Activated T-cell treated with anti-CD3 and anti-CD28 coated beads, Interleukin-2, amount 50 U/mL, for 24 hours (primary cell): ENCODE results near the gene BTBD9.

Experiments
- DNase-seq: peaks from one replicate; pipeline ENCODE4 v3.0.0-alpha.2; 2020
- H3K27ac Mint-ChIP-seq: 2 replicates; pipeline ENCODE4 v1.8.0; 2020; ENCODE audit warnings: mild to moderate bottlenecking, mixed read lengths
- H3K27me3 Mint-ChIP-seq: 2 replicates; pipeline ENCODE4 v1.8.0; 2020; ENCODE audit warnings: mixed read lengths
- H3K36me3 Mint-ChIP-seq: 2 replicates; pipeline ENCODE4 v1.8.0; 2020; ENCODE audit warnings: low read depth, mixed read lengths
- H3K4me1 Mint-ChIP-seq: 2 replicates; pipeline ENCODE4 v1.8.0; 2020; ENCODE audit warnings: low read depth, mixed read lengths
- H3K4me3 Mint-ChIP-seq: 2 replicates; pipeline ENCODE4 v1.8.0; 2020; ENCODE audit warnings: mild to moderate bottlenecking, moderate library complexity, mixed read lengths
- H3K9me3 Mint-ChIP-seq: 2 replicates; pipeline ENCODE4 v1.8.0; 2020; ENCODE audit warnings: mixed read lengths

The BTBD9 gene

GRCh38 chr6:38459291-38459690 lies 180.4 kb downstream of the BTBD9 start:
- DNase-seq, result no peak
- H3K27me3 Mint-ChIP-seq, result no peaks in the 10 kb centered on the region
- H3K36me3 Mint-ChIP-seq, result peaks cover 8% of the 10 kb centered on the region
- no peak overlapping the region for H3K27ac Mint-ChIP-seq
- H3K9me3 Mint-ChIP-seq, result peaks cover 4% of the 10 kb centered on the region
- no peak overlapping the region for H3K4me3 Mint-ChIP-seq
- peaks cover 2% of the 10 kb centered on the region for H3K4me1 Mint-ChIP-seq

GRCh38 chr6:38453861-38454260 lies 185.9 kb downstream of the BTBD9 start:
- Mint-ChIP-seq H3K4me3 (no peak overlapping the region), H3K27me3 (no peaks in the 10 kb centered on the region), H3K27ac (no peak overlapping the region), H3K36me3 (peaks cover 5% of the 10 kb centered on the region), H3K4me1 (no peaks in the 10 kb centered on the region), H3K9me3 (no peaks in the 10 kb centered on the region)
- DNase-seq, result no peak

- Mint-ChIP-seq H3K4me3 (no peak overlapping the region), H3K27ac (no peak overlapping the region), H3K27me3 (no peaks in the 10 kb centered on the region), H3K9me3 (no peaks in the 10 kb centered on the region), H3K36me3 (peaks cover 5% of the 10 kb centered on the region), H3K4me1 (no peaks in the 10 kb centered on the region)
- no peak for DNase-seq
These were observed 186.7 kb downstream of the BTBD9 start for GRCh38 chr6:38452816-38453660.

GRCh38 chr6:38450717-38451116 lies 189.0 kb downstream of the BTBD9 start:
- no peak for DNase-seq
- H3K4me3 Mint-ChIP-seq, result no peak overlapping the region
- H3K4me1 Mint-ChIP-seq, result peaks cover 2% of the 10 kb centered on the region

GRCh38 chr6:38445925-38446324 lies 193.8 kb downstream of the BTBD9 start:
- H3K36me3 Mint-ChIP-seq, result peaks cover 5% of the 10 kb centered on the region
- DNase-seq, result no peak
- H3K9me3 Mint-ChIP-seq, result no peaks in the 10 kb centered on the region
- no peak overlapping the region for H3K4me3 Mint-ChIP-seq
- H3K4me1 Mint-ChIP-seq, result peaks cover 16% of the 10 kb centered on the region
- no peak overlapping the region for H3K27ac Mint-ChIP-seq
- no peaks in the 10 kb centered on the region for H3K27me3 Mint-ChIP-seq

More at GRCh38 chr6:38450717-38451116, 189.0 kb downstream of the BTBD9 start:
- Mint-ChIP-seq H3K9me3 (no peaks in the 10 kb centered on the region), H3K27ac (no peak overlapping the region), H3K36me3 (peaks cover 5% of the 10 kb centered on the region), H3K27me3 (no peaks in the 10 kb centered on the region)

GRCh38 chr6:38445336-38445735 lies 194.4 kb downstream of the BTBD9 start:
- no peaks in the 10 kb centered on the region for H3K9me3 Mint-ChIP-seq
- no peak for DNase-seq
- no peak overlapping the region for H3K4me3 Mint-ChIP-seq
- H3K4me1 Mint-ChIP-seq, result peaks cover 16% of the 10 kb centered on the region
- H3K27ac Mint-ChIP-seq, result no peak overlapping the region
- H3K36me3 Mint-ChIP-seq, result peaks cover 5% of the 10 kb centered on the region
- H3K27me3 Mint-ChIP-seq, result no peaks in the 10 kb centered on the region

GRCh38 chr6:38443352-38444144 lies 196.2 kb downstream of the BTBD9 start:
- no peaks in the 10 kb centered on the region for H3K36me3 Mint-ChIP-seq
- H3K27me3 Mint-ChIP-seq, result no peaks in the 10 kb centered on the region
- no peaks in the 10 kb centered on the region for H3K9me3 Mint-ChIP-seq
- no peak overlapping the region for H3K27ac Mint-ChIP-seq
- no peak for DNase-seq
- peaks cover 16% of the 10 kb centered on the region for H3K4me1 Mint-ChIP-seq
- no peak overlapping the region for H3K4me3 Mint-ChIP-seq

GRCh38 chr6:38438097-38438496 lies 201.6 kb downstream of the BTBD9 start:
- H3K36me3 Mint-ChIP-seq, result peaks cover 4% of the 10 kb centered on the region

GRCh38 chr6:38436726-38437465 lies 202.8 kb downstream of the BTBD9 start:
- peaks cover 7% of the 10 kb centered on the region for H3K36me3 Mint-ChIP-seq
- no peak overlapping the region for H3K4me3 Mint-ChIP-seq
- no peaks in the 10 kb centered on the region for H3K27me3 Mint-ChIP-seq
- H3K4me1 Mint-ChIP-seq, result peaks cover 24% of the 10 kb centered on the region
- H3K9me3 Mint-ChIP-seq, result peaks cover 6% of the 10 kb centered on the region
- no peak overlapping the region for H3K27ac Mint-ChIP-seq
- DNase-seq, result no peak

More at GRCh38 chr6:38438097-38438496, 201.6 kb downstream of the BTBD9 start:
- H3K27me3 Mint-ChIP-seq, result no peaks in the 10 kb centered on the region
- H3K9me3 Mint-ChIP-seq, result peaks cover 2% of the 10 kb centered on the region
- H3K4me3 Mint-ChIP-seq, result no peak overlapping the region
- peaks cover 16% of the 10 kb centered on the region for H3K4me1 Mint-ChIP-seq
- no peak overlapping the region for H3K27ac Mint-ChIP-seq
- no peak for DNase-seq

- no peak for DNase-seq
- Mint-ChIP-seq H3K36me3 (peaks cover 7% of the 10 kb centered on the region), H3K27ac (no peak overlapping the region), H3K4me1 (peaks cover 24% of the 10 kb centered on the region), H3K4me3 (no peak overlapping the region), H3K9me3 (peaks cover 6% of the 10 kb centered on the region), H3K27me3 (no peaks in the 10 kb centered on the region)
These were observed 204.4 kb downstream of the BTBD9 start for GRCh38 chr6:38435330-38435729.

- no peak for DNase-seq
- Mint-ChIP-seq H3K4me1 (peaks cover 24% of the 10 kb centered on the region), H3K36me3 (peaks cover 7% of the 10 kb centered on the region), H3K27ac (no peak overlapping the region), H3K4me3 (no peak overlapping the region), H3K9me3 (peaks cover 6% of the 10 kb centered on the region), H3K27me3 (no peaks in the 10 kb centered on the region)
These were observed 205.7 kb downstream of the BTBD9 start for GRCh38 chr6:38434051-38434450.

GRCh38 chr6:38432479-38432878 lies 207.2 kb downstream of the BTBD9 start:
- DNase-seq, result no peak
- Mint-ChIP-seq H3K27ac (no peak overlapping the region), H3K9me3 (peaks cover 6% of the 10 kb centered on the region), H3K4me1 (peaks cover 22% of the 10 kb centered on the region), H3K36me3 (peaks cover 7% of the 10 kb centered on the region), H3K4me3 (no peak overlapping the region), H3K27me3 (no peaks in the 10 kb centered on the region)

- peaks cover 7% of the 10 kb centered on the region for H3K36me3 Mint-ChIP-seq
- no peaks in the 10 kb centered on the region for H3K27me3 Mint-ChIP-seq
- no peak overlapping the region for H3K27ac Mint-ChIP-seq
- DNase-seq, result no peak
- no peak overlapping the region for H3K4me3 Mint-ChIP-seq
- peaks cover 6% of the 10 kb centered on the region for H3K9me3 Mint-ChIP-seq
- H3K4me1 Mint-ChIP-seq, result peaks cover 21% of the 10 kb centered on the region
These were observed 207.7 kb downstream of the BTBD9 start for GRCh38 chr6:38432079-38432478.

- Mint-ChIP-seq H3K4me3 (no peak overlapping the region), H3K9me3 (peaks cover 4% of the 10 kb centered on the region), H3K27ac (no peak overlapping the region), H3K27me3 (no peaks in the 10 kb centered on the region), H3K36me3 (peaks cover 5% of the 10 kb centered on the region), H3K4me1 (peaks cover 14% of the 10 kb centered on the region)
- DNase-seq, result no peak
These were observed 210.2 kb downstream of the BTBD9 start for GRCh38 chr6:38429546-38429945.
